AG10803 (cell line): ENCODE measurements around the gene MYBPC3.

Source experiments
- DNase-seq: peaks from one replicate; pipeline ENCODE4 v3.0.0; 2010; ENCODE audit warnings: low read depth
- H3K4me3 ChIP-seq: 2 replicates; pipeline ENCODE4 v1.5.1; 2011; ENCODE audit warnings: mild to moderate bottlenecking, low read length, control low read depth
- CTCF ChIP-seq: conservative IDR thresholded peaks from 2 replicates; pipeline ENCODE4 v1.5.1; 2011; ENCODE audit warnings: mild to moderate bottlenecking, low read length, control low read depth, inconsistent platforms

The MYBPC3 gene

GRCh38 chr11:47356129-47356997 is 3.9 kb upstream of the MYBPC3 start:
- TF ChIP-seq CTCF: no peak
- no peak overlapping the region for H3K4me3 ChIP-seq
- DNase-seq: no peak

- DNase-seq: peak; percentile 90
- H3K4me3 ChIP-seq: peak overlapping the region; percentile 39
Observed at GRCh38 chr11:47355283-47356128, 3.0 kb upstream of the MYBPC3 start.

GRCh38 chr11:47354913-47355282 is 2.4 kb upstream of the MYBPC3 start:
- no peak for DNase-seq
- peak overlapping the region; percentile 39 for H3K4me3 ChIP-seq
- TF ChIP-seq CTCF: no peak

More at GRCh38 chr11:47355283-47356128, 3.0 kb upstream of the MYBPC3 start:
- TF ChIP-seq CTCF: peak; percentile 99

- H3K4me3 ChIP-seq: 0 out of 2 replicates have a peak overlapping the region, but pooled peaks have one; percentile 39
- no peak for DNase-seq
- TF ChIP-seq CTCF: no peak
Observed at GRCh38 chr11:47353978-47354774, 1.7 kb upstream of the MYBPC3 start.

GRCh38 chr11:47351156-47352126 is 1.1 kb downstream of the MYBPC3 start:
- no peak overlapping the region for H3K4me3 ChIP-seq
- no peak for TF ChIP-seq CTCF
- DNase-seq: no peak

- H3K4me3 ChIP-seq: no peak overlapping the region
- no peak for DNase-seq
- no peak for TF ChIP-seq CTCF
Observed at GRCh38 chr11:47350315-47350714, 2.2 kb downstream of the MYBPC3 start.
